Measurements from ENCODE around the gene LMOD3. TPM values are rescaled to one million over a fixed set of nuclear protein-coding genes. Genes with fewer than 3 reads are reported as not detected.

LMOD3 gene
- total RNA-seq, 1 experiment from 2014 or later = not detected

- DNase-seq = peak; percentile 88
- peaks cover 41% of the 10 kb centered on the region for H3K36me3 Mint-ChIP-seq (ENCODE audit: insufficient read depth, unreplicated experiment)
- H3K4me1 Mint-ChIP-seq (ENCODE audit: low read depth, unreplicated experiment) = peaks cover 38% of the 10 kb centered on the region
- TF ChIP-seq, protein P1, sequence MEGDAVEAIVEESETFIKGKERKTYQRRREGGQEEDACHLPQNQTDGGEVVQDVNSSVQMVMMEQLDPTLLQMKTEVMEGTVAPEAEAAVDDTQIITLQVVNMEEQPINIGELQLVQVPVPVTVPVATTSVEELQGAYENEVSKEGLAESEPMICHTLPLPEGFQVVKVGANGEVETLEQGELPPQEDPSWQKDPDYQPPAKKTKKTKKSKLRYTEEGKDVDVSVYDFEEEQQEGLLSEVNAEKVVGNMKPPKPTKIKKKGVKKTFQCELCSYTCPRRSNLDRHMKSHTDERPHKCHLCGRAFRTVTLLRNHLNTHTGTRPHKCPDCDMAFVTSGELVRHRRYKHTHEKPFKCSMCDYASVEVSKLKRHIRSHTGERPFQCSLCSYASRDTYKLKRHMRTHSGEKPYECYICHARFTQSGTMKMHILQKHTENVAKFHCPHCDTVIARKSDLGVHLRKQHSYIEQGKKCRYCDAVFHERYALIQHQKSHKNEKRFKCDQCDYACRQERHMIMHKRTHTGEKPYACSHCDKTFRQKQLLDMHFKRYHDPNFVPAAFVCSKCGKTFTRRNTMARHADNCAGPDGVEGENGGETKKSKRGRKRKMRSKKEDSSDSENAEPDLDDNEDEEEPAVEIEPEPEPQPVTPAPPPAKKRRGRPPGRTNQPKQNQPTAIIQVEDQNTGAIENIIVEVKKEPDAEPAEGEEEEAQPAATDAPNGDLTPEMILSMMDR (IDR thresholded peaks at IDR 0.05; ENCODE audit: unreplicated experiment) = no peak
- CTCF ChIA-PET = interaction anchor here (0.7 to 1.1 kb wide), 2 partner anchors 36 to 116 kb away, joined by 3 to 4 read pairs; no protein-coding TSS in a partner anchor
- peak within 1 kb of the TSS; percentile 93 for H3K27ac Mint-ChIP-seq (ENCODE audit: unreplicated experiment)
- H3K27me3 Mint-ChIP-seq (ENCODE audit: unreplicated experiment) = no peaks in the 10 kb centered on the region
- peak within 1 kb of the TSS; percentile 82 for H3K4me3 Mint-ChIP-seq (ENCODE audit: low read depth, unreplicated experiment)
- intact Hi-C loops (cut with micrococcal nuclease; ENCODE audit: unreplicated experiment) = no loop called here
- no TSS peak for BruUV-seq (replicated peaks)
- H3K9me3 Mint-ChIP-seq (ENCODE audit: low read depth, unreplicated experiment) = no peaks in the 10 kb centered on the region
Measured at GRCh38 chr3:69084326-69085167, 37.8 kb downstream of the LMOD3 start, which contains the start of gene ARL6IP5. ARL6IP5 (plus strand) TSS chr3:69084937; CDS start chr3:69085048, 111 bp downstream.

DNA sequence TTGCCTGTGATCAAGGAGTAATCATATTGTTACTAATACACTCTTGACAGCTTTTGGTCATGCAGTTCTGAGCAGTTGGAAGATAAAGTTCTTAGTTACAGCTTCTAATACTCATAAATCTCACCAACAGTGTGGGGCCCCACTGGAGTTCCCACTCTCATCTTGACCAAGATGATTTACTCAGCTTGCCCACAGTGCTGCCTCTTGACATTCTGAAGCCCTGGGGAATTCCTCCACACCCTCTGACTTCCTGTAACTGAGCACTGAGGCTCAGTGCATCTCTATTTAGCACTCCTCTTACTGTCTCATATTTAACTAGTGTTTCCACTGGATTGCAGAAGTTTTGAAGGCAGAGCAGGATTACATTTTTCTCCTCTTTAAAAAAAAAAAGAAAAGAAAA lies 39.6 kb downstream of the LMOD3 start:
- Mint-ChIP-seq H3K36me3 (ENCODE audit: insufficient read depth, unreplicated experiment) (peaks cover 49% of the 10 kb centered on the region), H3K9me3 (ENCODE audit: low read depth, unreplicated experiment) (no peaks in the 10 kb centered on the region), H3K4me3 (ENCODE audit: low read depth, unreplicated experiment) (no peak overlapping the region), H3K4me1 (ENCODE audit: low read depth, unreplicated experiment) (peaks cover 30% of the 10 kb centered on the region), H3K27ac (ENCODE audit: unreplicated experiment) (peak overlapping the region; percentile 34), H3K27me3 (ENCODE audit: unreplicated experiment) (no peaks in the 10 kb centered on the region)
- intact Hi-C loops (cut with micrococcal nuclease; ENCODE audit: unreplicated experiment) = no loop called here
- BruUV-seq (replicated peaks) = no TSS peak
- DNase-seq = peak; percentile 20
- TF ChIP-seq, protein P1 (IDR thresholded peaks at IDR 0.05; ENCODE audit: unreplicated experiment) = no peak
- CTCF ChIA-PET = no interaction called here

DNA sequence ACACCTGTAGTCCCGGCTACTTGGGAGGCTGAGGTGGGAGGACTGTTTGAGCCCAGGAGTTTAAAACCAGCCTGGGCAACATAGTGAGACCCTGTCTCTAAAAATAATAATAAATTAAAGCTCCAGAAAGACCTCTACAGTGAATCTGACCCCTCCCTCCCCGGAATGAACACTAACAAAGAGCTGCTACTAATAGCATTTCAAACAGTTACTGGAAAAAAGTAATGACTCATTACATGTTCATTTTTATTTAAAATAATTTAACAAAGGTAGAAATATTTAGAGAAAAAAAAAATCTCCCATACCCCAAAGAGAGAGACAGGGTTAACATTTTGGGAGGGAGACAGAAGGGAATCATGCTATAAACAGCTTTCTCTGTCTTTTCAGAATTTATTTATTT lies 40.0 kb downstream of the LMOD3 start:
- TF ChIP-seq, protein P1 (IDR thresholded peaks at IDR 0.05; ENCODE audit: unreplicated experiment) = no peak
- peaks cover 49% of the 10 kb centered on the region for H3K36me3 Mint-ChIP-seq (ENCODE audit: insufficient read depth, unreplicated experiment)
- DNase-seq = no peak
- peaks cover 30% of the 10 kb centered on the region for H3K4me1 Mint-ChIP-seq (ENCODE audit: low read depth, unreplicated experiment)
- no peaks in the 10 kb centered on the region for H3K9me3 Mint-ChIP-seq (ENCODE audit: low read depth, unreplicated experiment)
- H3K27me3 Mint-ChIP-seq (ENCODE audit: unreplicated experiment) = no peaks in the 10 kb centered on the region
- intact Hi-C loops (cut with micrococcal nuclease; ENCODE audit: unreplicated experiment) = no loop called here
- H3K27ac Mint-ChIP-seq (ENCODE audit: unreplicated experiment) = peak overlapping the region; percentile 34
- CTCF ChIA-PET = no interaction called here
- H3K4me3 Mint-ChIP-seq (ENCODE audit: low read depth, unreplicated experiment) = no peak overlapping the region
- no TSS peak for BruUV-seq (replicated peaks)

DNA sequence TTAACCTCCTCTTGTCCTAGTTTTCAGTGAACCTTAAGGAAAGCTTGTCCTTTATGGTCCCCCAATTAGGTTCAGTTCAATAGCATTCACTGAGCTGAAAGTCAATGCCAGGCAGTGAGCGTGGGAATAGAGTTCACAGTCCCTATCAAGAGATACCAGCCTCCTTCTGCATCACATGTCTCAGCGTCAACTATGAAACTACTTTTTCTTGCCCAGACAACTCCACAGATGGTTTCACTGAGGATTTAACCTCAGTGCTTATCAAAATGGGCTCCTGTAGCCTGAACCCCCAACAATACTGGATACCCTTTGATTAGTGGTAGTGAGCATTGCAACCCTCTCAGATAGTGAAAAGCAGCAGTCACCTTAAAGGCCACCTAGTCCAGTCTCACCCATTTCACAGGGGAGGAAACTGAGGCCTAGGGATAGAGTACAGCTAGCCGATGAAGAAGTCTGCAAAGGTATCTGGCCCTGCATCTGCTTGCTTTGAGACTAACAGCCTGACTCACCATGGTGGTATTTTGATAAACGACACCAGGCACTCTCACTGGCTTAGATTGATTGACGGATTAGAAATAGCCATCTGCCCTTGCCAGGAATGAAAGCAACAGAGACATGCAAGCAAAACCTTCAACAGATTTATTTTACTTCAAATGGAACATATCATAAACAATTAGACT lies 40.7 kb downstream of the LMOD3 start:
- no peak overlapping the region for H3K4me3 Mint-ChIP-seq (ENCODE audit: low read depth, unreplicated experiment)
- H3K27me3 Mint-ChIP-seq (ENCODE audit: unreplicated experiment) = no peaks in the 10 kb centered on the region
- H3K4me1 Mint-ChIP-seq (ENCODE audit: low read depth, unreplicated experiment) = peaks cover 30% of the 10 kb centered on the region
- H3K9me3 Mint-ChIP-seq (ENCODE audit: low read depth, unreplicated experiment) = no peaks in the 10 kb centered on the region
- CTCF ChIA-PET = interaction anchor here (0.6 kb wide), 1 partner anchor 8 kb away, joined by 3 read pairs; no protein-coding TSS in a partner anchor
- peaks cover 50% of the 10 kb centered on the region for H3K36me3 Mint-ChIP-seq (ENCODE audit: insufficient read depth, unreplicated experiment)
- intact Hi-C loops (cut with micrococcal nuclease; ENCODE audit: unreplicated experiment) = loop anchor here (2.0 kb wide), 1 partner anchor 29 kb away; the partner anchor contains the start of gene TMF1
- DNase-seq = peak; percentile 38
- no TSS peak for BruUV-seq (replicated peaks)
- TF ChIP-seq, protein P1 (IDR thresholded peaks at IDR 0.05; ENCODE audit: unreplicated experiment) = no peak
- H3K27ac Mint-ChIP-seq (ENCODE audit: unreplicated experiment) = no peak overlapping the region
